Naive thymus-derived CD4-positive, alpha-beta T cell (primary cell): Measurements from ENCODE around the gene TRAF3IP3. TPM values are rescaled to one million over a fixed set of nuclear protein-coding genes. Genes with fewer than 3 reads are reported as not detected.
A peak's percentile ranks its signal among the peaks of the same experiment; 100 is the strongest.

ENCODE experiments used
- ATAC-seq: fragments of 150-1000 bp; cut with Tn5 transposase; 2 replicates; pipeline ENCODE4 v1.10.0; 2021; ENCODE audit warnings: mild to moderate bottlenecking, moderate library complexity
- CTCF ChIA-PET: fragments of 350-600 bp; sonication (Branson Sonifier 250); formaldehyde crosslinking; loops from one replicate; lab custom pipeline; 2021; ENCODE audit warnings: antibody characterized with exemption; lab: Charles Lee
- POLR2A ChIA-PET: fragments of 350-600 bp; sonication (Branson Sonifier 250); formaldehyde crosslinking; loops from one replicate; lab custom pipeline; 2021; ENCODE audit warnings: antibody characterized with exemption, inconsistent platforms; lab: Charles Lee
- DNase-seq, 9 donors: peaks; one replicate each; pipeline versions ENCODE4 v3.0.0 to v3.0.0-alpha.2; 2020 to 2022; ENCODE audit warnings: mixed read lengths in 1 of 9
- H3K27ac ChIP-seq: one replicate; pipeline ENCODE4 v1.7.0; 2013; ENCODE audit warnings: mild to moderate bottlenecking, low read depth, low read length, moderate library complexity
- H3K27me3 ChIP-seq, 2 donors: one replicate each; pipeline ENCODE4 v1.7.0; 2013; ENCODE audit warnings: low read length in 2 of 2, mild to moderate bottlenecking in 2 of 2, moderate library complexity in 2 of 2; ENCODE audit not compliant: control insufficient read depth in 2 of 2, insufficient read depth in 2 of 2
- H3K36me3 ChIP-seq, 3 experiments: 1 replicate in 2 of 3; 2 replicates in 1 of 3; pipeline ENCODE4 v1.7.0; 2013; ENCODE audit warnings: low read length in 3 of 3, mild to moderate bottlenecking in 3 of 3, moderate library complexity in 1 of 3; ENCODE audit not compliant: insufficient read depth in 3 of 3, control insufficient read depth in 2 of 3
- H3K4me1 ChIP-seq, 2 donors: one replicate each; pipeline ENCODE4 v1.7.0; 2013; ENCODE audit warnings: low read length in 2 of 2, mild to moderate bottlenecking in 2 of 2, moderate library complexity in 1 of 2; ENCODE audit not compliant: control insufficient read depth in 2 of 2, insufficient read depth in 2 of 2
- H3K4me3 ChIP-seq: 2 replicates; pipeline ENCODE4 v1.7.0; 2013; ENCODE audit warnings: mild to moderate bottlenecking, low read length
- H3K9me3 ChIP-seq, 3 experiments: 1 replicate in 2 of 3; 2 replicates in 1 of 3; pipeline ENCODE4 v1.7.0; 2013; ENCODE audit warnings: low read length in 3 of 3; ENCODE audit not compliant: control insufficient read depth in 2 of 3
- H3K27ac Mint-ChIP-seq, 9 donors: one replicate each; pipeline ENCODE4 v1.8.0; 2020 to 2022; ENCODE audit warnings: mixed read lengths in 9 of 9, mild to moderate bottlenecking in 8 of 9, moderate library complexity in 5 of 9, inconsistent platforms in 2 of 9
- H3K27me3 Mint-ChIP-seq, 5 donors: one replicate each; pipeline ENCODE4 v1.8.0; 2021 to 2022; ENCODE audit warnings: mixed read lengths in 5 of 5, mild to moderate bottlenecking in 1 of 5
- H3K36me3 Mint-ChIP-seq, 5 donors: one replicate each; pipeline ENCODE4 v1.8.0; 2020 to 2022; ENCODE audit warnings: mixed read lengths in 5 of 5, mild to moderate bottlenecking in 3 of 5, inconsistent platforms in 1 of 5
- H3K4me1 Mint-ChIP-seq, 7 donors: one replicate each; pipeline ENCODE4 v1.8.0; 2020 to 2022; ENCODE audit warnings: mixed read lengths in 7 of 7, mild to moderate bottlenecking in 3 of 7, inconsistent platforms in 1 of 7
- H3K4me3 Mint-ChIP-seq, 10 donors: one replicate each; pipeline ENCODE4 v1.8.0; 2020 to 2022; ENCODE audit warnings: mild to moderate bottlenecking in 10 of 10, mixed read lengths in 10 of 10, moderate library complexity in 6 of 10, inconsistent platforms in 2 of 10
- H3K9me3 Mint-ChIP-seq, 11 donors: one replicate each; pipeline ENCODE4 v1.8.0; 2020 to 2022; ENCODE audit warnings: mixed read lengths in 11 of 11, mild to moderate bottlenecking in 4 of 11, inconsistent platforms in 1 of 11, moderate library complexity in 1 of 11
- intact Hi-C, 2 donors: fragments of 100-400 bp; cut with micrococcal nuclease; formaldehyde crosslinking; loops; one replicate each; pipeline ENCODE4 v1.15.1; 2023
- polyA plus RNA-seq, 2 donors: library from polyadenylated mRNA; unstranded; fragments of 300-500 nt; fragmentation: Illumina TruSeq; gene quantifications; one replicate each; pipeline ENCODE4 v1.2.3, GENCODE V29; 2021
- total RNA-seq, 6 experiments: library from RNA in 5 of 6; stranded (reverse) in 5 of 6; gene quantifications; 1 replicate in 5 of 6; 2 replicates in 1 of 6; pipeline ENCODE4 v1.2.3 and lab custom pipeline; 2021 to 2026

Gene TRAF3IP3
- total and polyA plus RNA-seq, 7 experiments from 2014 or later = 303 to 746 (median 450) TPM

DNA sequence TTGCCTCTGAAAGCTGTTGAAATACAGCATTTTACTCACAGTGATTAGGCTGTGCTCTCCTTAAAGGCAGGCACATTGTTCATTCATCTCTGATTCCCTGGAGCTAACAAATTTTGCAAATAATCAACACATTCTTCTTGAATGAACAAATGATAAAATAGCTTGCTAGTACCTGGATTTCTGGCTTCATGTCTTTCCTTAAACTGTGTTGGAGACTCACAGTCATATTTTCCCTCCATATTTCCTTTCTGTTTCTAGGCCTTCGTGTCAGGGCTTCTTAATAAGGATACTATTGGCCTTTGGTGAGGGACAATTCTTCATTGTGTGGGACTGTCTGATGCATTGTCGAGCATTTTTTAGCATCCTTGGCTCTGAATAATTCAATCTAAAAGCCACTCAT is 41.5 kb upstream of the TRAF3IP3 start:
- Mint-ChIP-seq H3K4me3 (peak overlapping the region in 1 of 10 donors; percentile 44), H3K4me1 (peaks cover 0 to 45% (median 11%) of the 10 kb centered on the region in 7 donors), H3K36me3 (peaks cover 0 to 7% (median 3%) of the 10 kb centered on the region in 5 donors), H3K9me3 (peaks cover 0 to 4% (median 0%) of the 10 kb centered on the region in 11 donors), H3K27ac (peak overlapping the region in 2 of 9 donors; percentile 20 to 66), H3K27me3 (no peaks in the 10 kb centered on the region)
- Histone ChIP-seq H3K27ac (no peak overlapping the region), H3K4me1 (no peaks in the 10 kb centered on the region), H3K9me3 (no peaks in the 10 kb centered on the region), H3K4me3 (no peak overlapping the region), H3K27me3 (no peaks in the 10 kb centered on the region), H3K36me3 (no peaks in the 10 kb centered on the region)
- ChIA-PET CTCF (no interaction called here), POLR2A (interaction anchor here (1.0 kb wide), 1 partner anchor 9 kb away, joined by 4 read pairs; no protein-coding TSS in a partner anchor)
- no peak for DNase-seq
- no peak for ATAC-seq
- intact Hi-C loops = loop anchor here in 1 of 2 donors (2.0 kb wide), 1 partner anchor 18 kb away; no protein-coding TSS in a partner anchor

DNA sequence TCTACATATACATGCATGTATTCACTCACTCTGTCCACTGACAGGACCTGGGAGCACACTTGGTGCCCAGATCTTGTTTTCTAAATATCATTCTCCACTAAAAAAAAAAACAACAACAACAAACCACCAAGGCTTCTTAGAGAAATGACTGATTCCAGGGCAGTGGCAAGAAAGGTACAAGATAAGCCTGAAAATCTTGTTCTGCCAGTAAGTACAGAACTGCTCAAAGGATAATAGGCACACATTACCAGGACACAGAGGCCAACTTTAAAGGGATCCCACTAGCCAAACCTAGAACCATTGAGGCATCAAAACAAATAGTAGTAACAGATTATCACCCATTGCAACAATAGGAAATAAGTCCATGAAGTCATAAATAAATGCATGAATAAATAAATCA is 40.5 kb upstream of the TRAF3IP3 start:
- no peak overlapping the region for H3K4me3 Mint-ChIP-seq
- no peaks in the 10 kb centered on the region for H3K27me3 ChIP-seq
- POLR2A ChIA-PET = no interaction called here

GRCh38 chr1:209717818-209718217 is 38.0 kb upstream of the TRAF3IP3 start:
- intact Hi-C loops = no loop called here
- ATAC-seq (no peak), DNase-seq (no peak)
- Histone ChIP-seq H3K4me3 (no peak overlapping the region), H3K27ac (no peak overlapping the region), H3K36me3 (no peaks in the 10 kb centered on the region), H3K27me3 (no peaks in the 10 kb centered on the region), H3K4me1 (no peaks in the 10 kb centered on the region), H3K9me3 (no peaks in the 10 kb centered on the region)
- Mint-ChIP-seq H3K9me3 (peaks cover 0 to 6% (median 0%) of the 10 kb centered on the region in 11 donors), H3K4me1 (peaks cover 3 to 28% (median 15%) of the 10 kb centered on the region in 7 donors), H3K36me3 (peaks cover 0 to 9% (median 4%) of the 10 kb centered on the region in 5 donors), H3K4me3 (no peak overlapping the region), H3K27ac (no peak overlapping the region), H3K27me3 (no peaks in the 10 kb centered on the region)
- CTCF ChIA-PET = no interaction called here
- POLR2A ChIA-PET = no interaction called here

More for the DNA sequence above, 40.5 kb upstream of the TRAF3IP3 start:
- Histone ChIP-seq H3K27ac (no peak overlapping the region), H3K4me3 (no peak overlapping the region), H3K9me3 (no peaks in the 10 kb centered on the region), H3K36me3 (no peaks in the 10 kb centered on the region), H3K4me1 (no peaks in the 10 kb centered on the region)
- CTCF ChIA-PET = no interaction called here
- ATAC-seq (no peak), DNase-seq (no peak)
- Mint-ChIP-seq H3K4me1 (peaks cover 0 to 37% (median 11%) of the 10 kb centered on the region in 7 donors), H3K9me3 (peaks cover 0 to 6% (median 0%) of the 10 kb centered on the region in 11 donors), H3K27me3 (no peaks in the 10 kb centered on the region), H3K27ac (peak overlapping the region in 1 of 9 donors; percentile 9), H3K36me3 (peaks cover 0 to 9% (median 4%) of the 10 kb centered on the region in 5 donors)
- intact Hi-C loops = loop anchor here in 1 of 2 donors (2.0 kb wide), 1 partner anchor 19 kb away; no protein-coding TSS in a partner anchor

- no peak overlapping the region for H3K4me3 Mint-ChIP-seq
- peaks cover 0 to 10% (median 4%) of the 10 kb centered on the region in 5 donors for H3K36me3 Mint-ChIP-seq
- DNase-seq (no peak), ATAC-seq (no peak)
- peak overlapping the region in 1 of 9 donors; percentile 63 for H3K27ac Mint-ChIP-seq
- Histone ChIP-seq H3K27me3 (no peaks in the 10 kb centered on the region), H3K36me3 (no peaks in the 10 kb centered on the region), H3K27ac (no peak overlapping the region), H3K9me3 (no peaks in the 10 kb centered on the region), H3K4me3 (no peak overlapping the region), H3K4me1 (peaks cover 0 to 20% of the 10 kb centered on the region in 2 donors)
- peaks cover 5 to 38% (median 33%) of the 10 kb centered on the region in 7 donors for H3K4me1 Mint-ChIP-seq
- ChIA-PET CTCF (interaction anchor here (0.7 kb wide), 1 partner anchor 38 kb away, joined by 4 read pairs; no protein-coding TSS in a partner anchor), POLR2A (no interaction called here)
- intact Hi-C loops = no loop called here
- H3K9me3 Mint-ChIP-seq = peaks cover 0 to 6% (median 0%) of the 10 kb centered on the region in 11 donors
- H3K27me3 Mint-ChIP-seq = no peaks in the 10 kb centered on the region
Measured at GRCh38 chr1:209720326-209720725, 35.5 kb upstream of the TRAF3IP3 start.

- H3K27ac ChIP-seq = no peak overlapping the region
- no peaks in the 10 kb centered on the region for H3K9me3 ChIP-seq
- Mint-ChIP-seq H3K9me3 (peaks cover 0 to 6% (median 0%) of the 10 kb centered on the region in 11 donors), H3K36me3 (peaks cover 0 to 13% (median 4%) of the 10 kb centered on the region in 5 donors), H3K27ac (no peak overlapping the region), H3K4me1 (peaks cover 3 to 37% (median 32%) of the 10 kb centered on the region in 7 donors), H3K4me3 (no peak overlapping the region), H3K27me3 (no peaks in the 10 kb centered on the region)
- no peaks in the 10 kb centered on the region for H3K27me3 ChIP-seq
- POLR2A ChIA-PET = no interaction called here
- H3K4me1 ChIP-seq = peaks cover 0 to 23% of the 10 kb centered on the region in 2 donors
- no peaks in the 10 kb centered on the region for H3K36me3 ChIP-seq
- intact Hi-C loops = no loop called here
- DNase-seq = no peak
- CTCF ChIA-PET = interaction anchor here (0.7 kb wide), 1 partner anchor 39 kb away, joined by 4 read pairs; no protein-coding TSS in a partner anchor
- H3K4me3 ChIP-seq = no peak overlapping the region
- ATAC-seq = no peak
Measured at GRCh38 chr1:209720826-209721225, 35.0 kb upstream of the TRAF3IP3 start.

GRCh38 chr1:209721323-209721722 is 34.5 kb upstream of the TRAF3IP3 start:
- peaks cover 0 to 23% of the 10 kb centered on the region in 2 donors for H3K4me1 ChIP-seq
- H3K36me3 ChIP-seq = no peaks in the 10 kb centered on the region
- DNase-seq (no peak), ATAC-seq (no peak)
- no peaks in the 10 kb centered on the region for H3K9me3 ChIP-seq
- intact Hi-C loops = no loop called here
- no peaks in the 10 kb centered on the region for H3K27me3 Mint-ChIP-seq
- no peak overlapping the region for H3K4me3 Mint-ChIP-seq
- peaks cover 3 to 33% (median 28%) of the 10 kb centered on the region in 7 donors for H3K4me1 Mint-ChIP-seq
- peak overlapping the region in 1 of 9 donors; percentile 40 for H3K27ac Mint-ChIP-seq
- H3K4me3 ChIP-seq = no peak overlapping the region
- H3K9me3 Mint-ChIP-seq = peaks cover 0 to 6% (median 0%) of the 10 kb centered on the region in 11 donors
- H3K36me3 Mint-ChIP-seq = peaks cover 0 to 13% (median 4%) of the 10 kb centered on the region in 5 donors
- ChIA-PET POLR2A (interaction anchor here (0.6 kb wide), 1 partner anchor 122 kb away, joined by 4 read pairs; no protein-coding TSS in a partner anchor), CTCF (no interaction called here)
- no peaks in the 10 kb centered on the region for H3K27me3 ChIP-seq
- H3K27ac ChIP-seq = no peak overlapping the region
